ENCODE results near the gene NFIC.

NFIC gene

DNA sequence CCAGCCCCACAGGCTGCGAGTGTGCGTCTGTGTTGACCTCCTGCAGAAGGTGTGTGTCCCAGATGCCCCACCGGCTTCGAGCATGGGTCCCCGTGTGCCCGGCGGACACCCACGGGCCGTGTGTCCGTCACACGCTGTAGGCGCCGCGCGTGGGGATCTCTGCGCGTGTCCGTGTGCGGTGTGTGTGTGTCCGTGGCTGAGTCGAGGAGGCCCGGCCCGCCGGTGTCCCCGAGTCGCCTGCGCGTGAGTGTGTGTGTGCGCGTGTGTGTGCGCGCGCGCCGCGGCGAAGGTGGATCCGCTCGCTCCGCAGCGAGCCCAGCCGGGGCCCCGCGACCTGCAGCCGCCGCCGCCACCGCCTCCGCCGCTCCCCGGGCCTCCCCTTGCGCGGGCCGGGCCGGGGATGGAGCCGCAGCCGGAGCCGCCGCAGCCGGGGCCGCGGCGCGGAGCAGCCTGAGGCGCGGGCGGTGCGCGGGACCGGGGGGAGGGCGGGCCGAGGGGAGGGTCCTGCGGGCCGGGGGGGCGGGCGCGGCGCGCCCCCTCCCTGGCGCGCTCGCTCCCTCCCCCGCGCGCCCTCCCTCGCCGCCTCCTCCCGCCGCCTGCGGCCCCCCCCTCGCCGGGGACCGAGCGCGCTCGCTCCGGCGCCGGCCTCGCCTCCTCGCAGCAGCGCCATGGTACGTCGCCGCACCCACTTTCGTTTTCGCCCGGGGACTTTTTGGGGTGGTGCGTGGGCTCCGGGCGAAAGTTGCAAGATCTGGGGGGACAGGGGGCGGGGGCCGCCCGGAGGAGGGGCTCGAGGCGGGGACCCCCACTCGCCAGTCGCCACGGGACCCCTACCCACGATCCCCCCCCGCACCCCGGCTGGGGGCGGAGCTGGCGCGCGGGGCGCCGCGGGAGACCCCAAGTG lies 7.1 kb upstream of the NFIC start:
- DNase-seq (ENCODE audit: low spot score) = peak; percentile 82

DNA sequence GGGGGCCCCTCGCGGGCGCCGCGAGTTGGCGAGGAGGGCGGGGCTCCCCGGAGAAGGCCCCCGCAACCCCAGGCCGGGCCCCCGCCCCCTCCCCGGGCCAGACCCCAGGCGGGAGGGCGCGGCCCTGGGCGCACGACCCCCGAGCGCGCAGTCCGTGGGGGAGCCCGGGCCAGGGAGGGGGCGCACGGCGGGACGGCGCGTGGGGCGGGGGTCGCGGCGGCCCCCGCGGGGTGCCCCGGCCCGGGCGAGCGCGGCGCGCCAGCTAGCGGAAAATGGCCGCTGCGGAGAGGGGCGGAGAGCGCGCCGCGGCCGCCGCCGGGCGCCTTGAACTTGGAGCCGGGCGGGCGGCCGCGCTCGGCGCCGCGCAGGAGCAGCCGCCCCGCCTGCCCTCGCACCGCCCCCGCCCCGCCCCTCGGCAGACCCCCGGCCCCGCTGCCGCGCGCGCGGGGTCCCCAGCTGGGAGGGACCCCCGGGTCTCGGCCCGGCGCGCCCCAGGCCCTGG lies 6.4 kb upstream of the NFIC start:
- peak; percentile 70 for DNase-seq (ENCODE audit: low spot score)

DNA sequence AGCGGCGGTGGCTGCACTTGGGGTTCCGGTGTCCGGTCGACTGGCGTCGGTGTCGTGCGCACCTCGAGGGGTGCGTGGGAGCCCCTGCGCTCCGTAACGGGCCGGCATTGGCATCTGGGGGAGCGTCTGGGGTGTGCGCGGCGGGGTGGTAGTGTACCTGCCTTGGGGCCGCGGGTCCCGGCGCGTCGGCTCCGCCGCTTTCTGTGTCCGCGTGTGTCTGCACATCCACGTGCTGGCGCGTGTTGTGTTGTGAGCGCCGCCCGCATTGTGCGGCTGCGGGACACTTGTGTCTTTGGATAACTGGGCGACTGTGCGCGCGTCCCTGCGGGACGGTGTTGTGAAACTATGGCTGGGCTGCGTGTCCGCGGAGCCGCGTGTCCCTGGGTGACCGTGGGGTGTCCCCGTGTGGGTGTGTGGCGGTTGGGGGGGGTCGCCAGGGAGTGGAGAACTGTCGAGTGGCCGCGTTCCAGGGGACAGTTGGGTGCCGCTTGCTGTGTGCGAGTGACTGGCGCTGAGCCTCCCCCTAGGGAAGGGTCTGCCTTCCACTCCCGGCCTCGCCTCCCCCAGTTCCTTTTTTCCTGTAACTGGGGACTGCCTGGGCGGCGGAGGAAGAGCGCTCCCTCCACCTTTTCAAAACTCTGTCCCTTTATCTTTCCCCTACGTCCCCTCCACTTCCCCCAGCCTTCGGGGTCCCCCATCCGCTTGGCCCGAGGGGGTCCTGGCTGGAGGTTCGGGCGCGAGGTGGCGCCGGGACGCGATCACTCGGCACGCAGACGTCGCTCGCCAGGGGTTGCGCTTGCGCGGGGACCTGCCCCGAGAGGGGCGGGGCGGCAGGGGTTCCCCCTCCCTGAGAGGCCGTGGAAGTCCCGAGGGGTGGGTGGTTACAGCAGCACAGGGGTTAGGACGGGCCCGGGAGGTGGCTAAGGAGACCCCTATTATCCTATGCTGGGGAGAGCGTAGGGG lies 5.7 kb upstream of the NFIC start:
- DNase-seq (ENCODE audit: low spot score) = peak; percentile 70

DNA sequence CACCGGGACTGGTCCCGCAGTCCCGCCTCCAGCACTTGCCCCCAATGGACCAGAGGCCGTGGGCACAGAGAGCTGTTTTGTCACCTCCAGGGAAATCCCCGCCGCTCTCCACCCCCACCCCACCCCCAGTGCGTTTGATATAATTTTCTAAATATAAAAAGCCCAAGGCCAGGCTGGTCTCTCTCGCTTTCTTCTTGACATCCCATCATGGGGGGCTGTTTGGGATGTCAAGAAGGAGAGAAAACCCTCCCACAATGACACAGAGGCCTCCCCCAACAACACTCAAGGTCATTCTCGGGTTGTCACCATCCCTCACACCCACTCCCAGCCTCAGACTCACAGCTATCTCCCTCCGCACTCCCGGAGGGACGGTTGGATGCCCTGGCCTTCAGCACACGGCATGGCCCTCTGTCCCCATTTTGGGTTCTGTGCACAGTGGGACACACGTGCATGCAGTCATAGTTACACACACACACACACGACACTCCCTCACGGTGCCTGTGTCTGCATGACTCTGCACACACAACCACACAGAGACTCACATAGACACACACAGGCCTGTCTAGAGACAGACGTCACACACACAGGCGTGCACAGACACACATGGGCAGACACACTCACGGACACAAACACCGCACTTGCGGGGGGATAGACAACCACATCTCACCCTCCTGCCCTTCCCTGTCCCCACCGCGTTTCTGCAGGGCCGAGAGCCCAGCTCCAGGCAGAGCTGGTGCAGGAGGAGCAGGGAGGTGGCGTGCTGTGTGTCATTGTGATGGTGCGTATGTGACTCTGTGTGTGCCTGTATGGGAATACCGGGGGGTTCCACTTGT lies 4.8 kb upstream of the NFIC start:
- peak; percentile 47 for DNase-seq (ENCODE audit: low spot score)

DNA sequence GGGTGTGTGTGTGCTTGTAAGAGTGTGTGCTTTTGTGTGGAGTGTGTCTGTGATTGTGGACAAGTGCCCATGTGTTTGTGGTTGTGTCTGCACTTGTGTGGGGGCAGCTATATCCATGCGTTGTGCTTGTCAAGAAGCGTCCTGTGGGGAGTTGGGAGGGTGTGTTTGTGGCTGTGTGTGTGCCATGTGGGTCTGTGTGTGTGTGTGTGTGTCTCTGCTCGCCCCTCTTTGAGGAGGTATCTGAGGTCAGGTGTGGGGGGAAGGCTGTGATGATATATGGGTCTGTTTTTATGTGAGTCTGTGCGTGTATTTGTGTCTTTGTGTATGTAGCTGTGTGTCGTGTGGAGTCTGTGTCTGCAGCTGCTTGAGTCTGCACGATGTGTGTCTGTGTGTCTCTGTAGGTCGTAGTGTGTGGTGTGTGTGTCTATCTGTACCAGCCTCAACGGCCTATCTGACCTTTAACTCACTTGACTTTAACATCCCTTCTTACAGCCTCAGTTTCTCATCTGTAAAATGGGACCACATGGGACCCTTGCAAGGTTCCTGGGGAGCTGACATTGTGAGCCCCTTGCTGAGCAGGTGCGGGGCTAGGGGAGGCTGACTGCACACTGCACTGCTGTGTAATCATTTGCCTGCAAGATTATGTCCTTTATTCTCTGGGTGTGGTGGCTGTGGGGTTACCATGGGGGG lies 4.0 kb upstream of the NFIC start:
- no peak for DNase-seq (ENCODE audit: low spot score)

DNA sequence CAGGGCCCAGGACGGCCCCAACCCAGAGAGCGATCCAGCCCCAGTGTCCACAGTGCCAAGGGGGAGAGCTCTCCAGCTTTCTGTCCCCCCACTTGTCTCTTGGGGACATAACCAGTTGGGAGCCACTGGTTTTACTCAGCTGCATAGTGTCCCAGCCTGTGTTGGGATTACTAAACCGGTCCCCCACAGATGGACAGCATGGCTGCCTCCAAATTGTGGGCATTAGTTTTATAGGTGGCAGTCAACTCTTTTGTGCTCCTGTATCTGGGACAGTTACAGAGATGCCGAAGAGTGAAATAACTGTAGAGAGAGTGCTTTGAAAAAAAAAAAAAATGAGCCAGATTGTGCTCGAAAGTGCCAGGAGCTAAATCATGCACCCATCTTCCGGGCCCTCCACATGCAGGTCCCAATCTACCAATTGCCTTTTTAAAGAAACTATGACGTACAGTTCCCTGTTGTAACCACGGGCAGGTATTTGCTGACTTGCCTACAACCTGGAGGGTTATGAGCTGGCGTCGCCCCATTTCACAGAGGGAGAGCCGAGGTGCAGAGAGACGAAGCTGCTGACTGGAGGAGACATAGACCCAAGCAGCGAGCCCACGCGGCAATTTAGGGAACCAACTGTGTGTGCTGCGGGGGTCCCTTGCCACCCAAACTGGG lies 2.4 kb upstream of the NFIC start:
- peak; percentile 38 for DNase-seq (ENCODE audit: low spot score)

DNA sequence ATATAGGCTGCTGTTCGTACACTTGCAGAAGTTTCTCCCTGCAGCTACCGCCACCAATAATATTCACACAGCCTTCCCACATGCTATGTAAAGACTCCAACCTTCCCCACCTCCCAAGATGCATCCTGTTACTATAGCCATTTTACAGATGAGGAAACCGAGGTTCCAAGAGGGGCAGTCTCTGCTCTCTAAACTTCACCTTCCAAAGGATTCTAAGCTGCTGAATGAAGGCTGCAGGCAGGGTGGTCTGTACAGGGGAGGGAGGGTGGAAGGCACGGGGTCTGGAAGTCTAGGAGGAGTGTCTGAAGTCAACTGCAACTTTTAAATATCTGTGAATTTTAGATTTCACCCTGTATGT lies 1.9 kb upstream of the NFIC start:
- DNase-seq (ENCODE audit: low spot score) = no peak

DNA sequence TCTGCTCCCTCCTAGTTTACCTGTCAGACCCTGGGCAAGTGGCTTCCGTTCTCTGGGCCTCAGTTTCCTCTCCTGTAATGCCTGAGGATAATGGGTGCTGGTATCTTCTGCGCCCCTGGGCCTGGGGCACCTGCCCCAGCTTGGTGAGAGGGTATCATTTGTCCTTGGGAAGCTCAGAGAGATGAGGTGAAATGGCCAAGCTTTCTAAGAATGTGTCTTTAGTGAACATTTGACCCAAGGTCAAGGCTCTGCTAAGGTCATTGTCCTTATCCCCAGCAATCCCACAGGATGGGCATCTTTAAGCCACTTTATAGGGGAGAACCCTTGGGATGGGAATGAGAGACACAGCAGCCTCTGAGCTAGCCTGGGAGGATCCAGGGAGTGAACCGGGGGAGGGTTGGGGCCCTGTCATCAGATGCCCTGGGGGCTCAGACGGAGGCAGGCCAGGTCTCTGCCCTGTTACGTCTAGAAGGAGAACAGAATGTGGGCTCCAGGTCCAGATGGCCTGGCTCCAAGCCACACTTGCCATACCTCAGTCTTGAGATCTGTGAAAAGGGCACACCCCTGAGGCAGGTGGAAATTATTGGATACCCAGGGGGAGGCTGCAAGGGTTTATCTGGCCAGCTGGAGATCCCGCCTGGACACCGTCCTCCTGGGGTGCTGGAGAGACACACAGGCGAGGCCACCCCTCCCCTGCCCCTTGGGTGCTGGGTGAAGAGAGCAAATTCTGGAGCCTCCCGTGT lies 1.1 kb upstream of the NFIC start:
- DNase-seq (ENCODE audit: low spot score) = peak; percentile 57

DNA sequence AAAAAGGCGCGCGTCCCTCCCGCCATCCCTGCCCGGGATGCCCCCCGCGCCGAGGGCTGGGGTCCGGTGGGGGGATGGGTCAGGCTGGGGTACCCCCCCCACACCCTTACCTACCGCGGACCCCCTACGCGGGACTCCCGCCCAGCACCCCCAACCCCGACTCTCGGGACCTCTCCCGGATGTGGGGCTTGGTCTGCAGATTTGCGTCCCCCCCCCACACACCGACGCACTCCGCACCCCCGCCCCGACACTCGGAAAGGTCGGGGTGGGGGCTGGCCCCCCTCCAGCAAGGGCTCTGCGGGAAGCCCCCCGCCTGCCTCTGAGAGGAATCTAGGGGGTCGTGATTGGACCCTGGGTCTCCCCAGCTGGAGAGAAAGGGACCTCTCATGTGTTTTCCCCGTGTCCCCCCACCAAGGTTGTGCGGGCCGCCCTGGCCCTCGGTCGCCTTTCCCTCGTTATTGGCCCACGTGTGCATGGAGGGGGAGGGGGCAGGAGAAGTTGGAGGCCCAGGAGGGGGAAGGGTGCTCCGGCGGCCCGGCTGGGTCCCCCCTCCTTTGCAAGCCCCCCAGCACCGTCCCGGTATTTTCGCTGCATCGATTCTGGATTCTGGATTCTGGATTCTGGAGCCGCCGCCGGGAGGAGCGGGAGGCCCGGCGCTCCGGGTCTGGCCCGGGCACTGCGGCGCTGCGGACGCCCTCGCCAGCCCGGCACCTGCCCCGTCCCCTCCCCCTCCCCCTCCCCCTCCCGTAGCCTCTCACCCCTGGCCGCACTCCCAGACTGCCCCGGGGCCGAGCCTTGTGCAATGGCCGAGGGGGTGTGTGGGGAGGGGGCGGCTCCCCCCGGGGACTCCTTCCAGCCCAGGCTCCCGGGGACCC lies 607 bp downstream of the NFIC start:
- DNase-seq (ENCODE audit: low spot score) = peak; percentile 94

DNA sequence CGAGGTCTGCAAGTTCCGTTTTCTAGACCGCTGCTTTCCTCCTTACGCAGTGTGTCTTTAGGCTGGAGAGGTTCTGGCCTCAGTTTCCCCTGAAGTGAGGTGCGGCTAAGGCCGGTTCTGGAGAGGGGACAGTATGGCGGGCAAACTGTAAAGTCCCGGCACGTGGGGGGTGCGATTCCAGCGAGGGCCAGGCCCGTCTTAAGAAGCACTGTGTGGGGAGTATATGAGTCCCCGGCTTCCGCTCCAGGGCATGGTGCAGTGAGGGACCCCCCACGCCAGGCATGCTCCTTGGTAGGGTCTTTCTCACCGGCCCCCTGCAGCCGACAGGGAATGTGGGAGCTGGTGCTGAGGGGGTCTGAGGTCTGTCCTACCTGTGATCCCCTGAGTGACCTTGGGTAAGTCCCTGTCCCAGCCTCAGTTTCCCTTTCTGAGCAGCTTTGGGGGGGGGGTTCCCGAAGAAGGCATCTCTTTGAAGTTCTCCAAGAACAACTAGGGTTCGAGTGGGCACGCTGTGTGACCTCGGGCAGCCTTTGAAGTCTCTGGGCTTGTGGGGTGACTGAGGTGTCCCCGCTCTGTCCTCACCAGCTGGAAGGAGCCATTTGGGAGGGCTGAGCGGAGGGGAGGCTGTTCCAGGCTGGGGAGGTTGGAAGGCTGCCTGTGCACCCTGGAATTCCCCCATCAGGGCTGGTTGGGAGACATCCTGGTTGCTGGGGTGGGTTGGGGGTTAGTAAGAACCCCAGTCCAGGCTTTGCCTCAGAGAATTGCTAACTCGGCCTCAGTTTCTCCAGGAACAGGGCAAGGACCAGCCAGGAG lies 1.5 kb downstream of the NFIC start:
- peak; percentile 52 for DNase-seq (ENCODE audit: low spot score)

DNA sequence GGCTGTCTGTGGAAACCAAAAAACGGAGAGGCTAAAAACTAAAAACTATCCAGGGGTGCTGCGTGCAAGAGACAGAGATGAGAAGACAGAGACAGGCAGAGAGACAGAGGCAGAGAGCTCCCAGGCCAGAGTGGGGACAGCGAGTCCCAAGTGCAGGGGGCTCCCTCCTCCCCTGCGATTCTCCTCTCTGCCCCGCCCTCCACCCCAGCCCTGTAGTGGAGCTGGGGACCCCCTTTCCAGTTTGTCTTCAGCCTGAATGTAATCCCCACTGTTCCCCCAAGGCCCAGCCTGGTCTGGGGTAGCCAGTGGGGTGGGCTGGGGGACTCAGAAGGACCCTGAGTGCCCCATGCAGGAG lies 2.0 kb downstream of the NFIC start:
- DNase-seq (ENCODE audit: low spot score) = no peak

DNA sequence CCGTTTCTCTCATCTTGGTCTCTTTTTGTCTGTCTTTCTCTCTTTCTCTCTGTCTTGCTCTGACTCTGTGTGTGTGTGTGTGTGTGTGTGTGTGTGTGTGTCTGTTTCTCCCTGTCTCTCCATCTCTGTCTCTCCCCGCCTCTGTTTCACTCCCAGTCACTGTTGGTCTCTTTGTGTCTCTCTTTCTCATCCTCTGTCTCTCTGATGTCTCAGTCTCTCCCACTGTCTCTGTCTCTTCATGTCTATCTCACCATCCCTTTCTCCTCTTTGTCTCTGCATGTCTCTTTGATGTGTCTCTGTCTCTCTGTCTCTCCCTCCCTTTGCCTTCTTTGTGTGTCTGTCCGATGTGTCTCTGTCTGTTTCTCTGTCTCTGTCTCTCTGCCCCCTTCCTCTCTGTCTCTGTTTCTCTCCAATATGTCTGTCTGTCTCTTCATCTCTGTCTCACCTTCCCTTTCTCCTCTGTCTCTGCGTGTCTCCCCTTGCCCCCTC lies 2.5 kb downstream of the NFIC start:
- DNase-seq (ENCODE audit: low spot score) = no peak

DNA sequence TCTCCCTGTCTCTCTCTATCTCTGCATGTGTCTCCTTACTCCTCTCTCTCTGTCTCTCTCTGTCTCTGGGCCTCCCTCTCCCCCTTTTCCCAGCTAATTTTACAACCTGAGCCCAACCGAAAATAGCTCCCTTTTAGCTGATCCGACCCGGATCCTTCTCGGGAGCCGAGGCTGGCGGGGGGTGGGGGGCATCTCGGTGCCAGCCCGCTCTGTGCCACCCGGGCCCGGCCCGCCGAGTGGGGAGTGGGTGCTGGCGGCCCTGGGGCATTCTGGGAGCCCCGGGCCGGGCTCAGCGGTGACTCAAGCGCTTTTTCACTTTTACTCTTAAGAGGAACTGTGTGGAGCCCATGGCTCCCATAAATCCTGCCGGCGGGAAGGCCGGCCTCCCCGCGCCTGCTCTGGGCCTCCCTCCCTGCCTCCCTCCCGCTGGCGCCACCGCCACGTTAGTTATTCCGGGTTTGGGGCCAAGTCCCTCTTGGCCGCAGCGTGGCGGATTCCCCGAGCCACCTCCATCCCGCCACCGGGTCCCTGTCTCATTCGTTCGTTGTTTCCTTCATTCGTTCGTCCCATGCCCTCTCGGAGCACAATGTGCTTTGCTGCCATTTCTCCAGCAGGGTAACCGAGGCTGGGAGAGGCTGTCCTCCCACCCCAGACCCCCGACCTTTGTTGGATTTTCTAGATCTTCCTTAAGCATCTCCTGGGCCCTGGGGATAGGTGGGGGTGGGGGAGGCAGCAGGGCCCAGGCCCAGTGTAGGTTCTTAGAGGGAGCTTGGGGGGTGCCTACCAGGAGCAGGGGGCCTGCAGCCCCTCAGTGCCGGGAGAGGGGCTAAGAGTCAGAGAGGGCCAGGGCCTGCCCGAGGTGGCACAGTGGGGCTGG lies 3.2 kb downstream of the NFIC start:
- no peak for DNase-seq (ENCODE audit: low spot score)

DNA sequence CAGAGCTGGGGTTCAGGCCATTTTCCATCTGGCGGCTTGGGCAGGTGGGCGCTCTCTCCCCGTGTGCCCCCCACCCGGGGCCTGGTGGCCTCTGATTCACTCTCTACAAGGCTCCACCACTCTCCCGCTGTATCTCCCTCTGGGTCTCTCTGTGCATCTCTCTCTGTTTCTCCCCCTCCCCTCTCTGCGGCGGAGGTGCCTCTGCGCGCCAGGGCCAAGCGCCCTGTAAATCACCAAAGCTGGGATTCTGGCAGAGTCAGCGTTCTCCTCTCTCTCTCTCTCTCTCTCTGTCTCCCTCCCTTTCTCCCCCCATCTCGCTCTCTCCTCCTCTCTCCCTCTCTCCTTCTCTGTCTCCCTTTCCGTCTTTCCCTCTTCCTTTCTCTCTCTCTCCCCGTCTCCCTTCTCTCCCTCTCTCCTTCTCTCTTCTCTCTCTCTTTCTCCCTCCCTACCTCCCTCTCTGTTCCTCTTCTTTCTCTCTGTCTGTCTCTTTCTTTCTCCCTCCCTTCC lies 3.9 kb downstream of the NFIC start:
- no peak for DNase-seq (ENCODE audit: low spot score)

DNA sequence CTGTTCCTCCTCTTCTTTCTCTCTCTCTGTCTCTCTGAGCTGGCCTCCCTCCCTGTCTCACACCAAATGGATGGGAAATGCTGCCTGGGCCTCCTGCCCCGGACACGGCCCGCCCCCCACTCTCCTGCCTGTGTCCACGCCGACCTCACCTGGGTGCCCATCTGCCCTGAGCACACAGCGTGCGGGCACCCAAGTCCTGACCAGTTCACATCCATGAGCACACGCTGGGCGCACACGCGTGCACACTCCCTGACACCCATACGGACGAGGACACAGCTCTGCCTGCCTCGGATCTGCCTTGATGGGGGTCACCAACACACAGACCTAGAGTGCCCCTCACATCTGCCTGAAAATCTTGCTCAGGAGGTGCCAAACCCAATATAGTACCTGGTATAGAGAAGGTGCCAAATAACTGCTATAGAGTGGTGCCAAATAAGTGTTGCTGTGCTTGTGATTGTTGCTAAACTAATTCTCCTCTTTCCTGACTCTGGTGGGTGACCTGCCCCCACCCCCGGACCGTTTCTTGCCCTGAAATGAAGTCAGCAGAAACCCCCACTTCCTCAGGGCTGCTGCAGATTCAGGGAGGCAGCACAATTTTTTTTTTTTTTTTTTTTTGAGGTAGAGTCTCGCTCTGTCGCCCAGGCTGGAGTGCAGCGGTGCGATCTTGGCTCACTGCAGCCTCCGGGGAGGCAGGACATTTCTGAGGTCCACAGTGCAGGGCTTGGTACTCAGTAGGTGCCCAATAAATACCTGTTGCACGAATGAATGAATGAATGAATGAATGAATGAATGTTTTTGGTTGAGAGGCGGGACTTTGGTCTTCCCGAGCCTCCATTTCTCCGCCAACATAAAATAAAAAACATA lies 4.6 kb downstream of the NFIC start:
- DNase-seq (ENCODE audit: low spot score) = no peak

DNA sequence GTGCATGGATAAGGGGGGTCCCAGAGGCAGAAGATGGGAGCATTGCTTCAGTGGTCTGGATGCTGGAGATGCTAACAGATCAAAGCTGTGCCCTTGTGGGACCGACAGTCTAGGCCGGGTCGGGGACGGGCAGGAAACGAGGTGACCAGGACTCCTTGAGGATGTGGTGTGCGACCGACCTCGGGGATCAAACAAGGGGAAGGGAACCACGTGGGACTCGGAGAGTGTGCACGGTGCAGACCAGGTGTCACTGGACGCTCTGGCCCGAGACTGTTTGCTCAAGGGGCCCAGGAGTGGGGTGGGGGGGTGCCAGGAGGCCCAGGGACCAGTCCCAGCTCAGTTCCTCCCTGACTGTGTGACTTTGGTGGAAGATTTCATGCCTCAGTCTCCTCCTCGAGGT lies 6.0 kb downstream of the NFIC start:
- DNase-seq (ENCODE audit: low spot score) = peak; percentile 35
